Testis (tissue), 3 donors: ENCODE measurements around the gene MYL7. TPM values are rescaled to one million over a fixed set of nuclear protein-coding genes. Genes with fewer than 3 reads are reported as not detected.

Source experiments
- DNase-seq: peaks from one replicate; pipeline ENCODE4 v3.0.0-alpha.2; 2019
- H3K27ac ChIP-seq, 2 donors: fragments of 200-600 bp; sonication (generic); one replicate each; pipeline ENCODE4 v1.5.1; 2019
- H3K27me3 ChIP-seq: fragments of 200-600 bp; sonication (generic); one replicate; pipeline ENCODE4 v1.5.1; 2019
- H3K36me3 ChIP-seq: fragments of 200-600 bp; sonication (generic); one replicate; pipeline ENCODE4 v1.5.1; 2017; ENCODE audit warnings: low read depth; ENCODE audit errors: missing control alignments
- H3K4me1 ChIP-seq: fragments of 200-600 bp; sonication (generic); one replicate; pipeline ENCODE4 v1.5.1; 2019
- H3K4me3 ChIP-seq, 2 donors: fragments of 200-600 bp; sonication (generic); one replicate each; pipeline ENCODE4 v1.5.1; 2017 to 2019
- H3K9me3 ChIP-seq: fragments of 200-600 bp; sonication (generic); one replicate; pipeline ENCODE4 v1.5.1; 2017
- CTCF ChIP-seq, 3 experiments: fragments of 450-650 bp in 2 of 3; fragments of 200-600 bp in 1 of 3; sonication (generic) in 1 of 3; IDR thresholded peaks; one replicate each; pipeline ENCODE4 v1.5.1; 2016 to 2019; ENCODE audit warnings: antibody characterized with exemption in 3 of 3, mild to moderate bottlenecking in 2 of 3, moderate library complexity in 1 of 3
- POLR2A ChIP-seq: fragments of 450-650 bp; IDR thresholded peaks from one replicate; pipeline ENCODE4 v1.6.1; 2017; ENCODE audit warnings: antibody characterized with exemption, mild to moderate bottlenecking, moderate library complexity
- WGBS, 2 donors: methylation state at CpG; one replicate each; pipeline ENCODE4 v1.1.5; 2018; 5-methylcytosine and 5-hydroxymethylcytosine counted together
- intact Hi-C: fragments of 100-400 bp; cut with DNase I; formaldehyde crosslinking; loops from one replicate; pipeline ENCODE4 v1.15.1; 2023; ENCODE audit warnings: low total_unique reads
- polyA plus RNA-seq: library from polyadenylated mRNA; stranded (reverse); fragments of 350-450 nt; fragmentation: Illumina TruSeq; extraction: RNeasy Lipid Tissue Mini Kit (QIAGEN cat#74804); gene quantifications from one replicate; pipeline ENCODE4 v1.2.3, GENCODE V29; 2014; ENCODE audit warnings: low read depth, low replicate concordance; ENCODE audit not compliant: insufficient read depth
- total RNA-seq, 2 donors: library from RNA; depleted of rRNA; stranded (reverse); fragments of >200 nt; gene quantifications; one replicate each; pipeline ENCODE4 v1.2.3, GENCODE V29; 2016

MYL7 gene
- total and polyA plus RNA-seq, 3 donors from 2014 or later, result 1.5 to 1.7 TPM; not detected in 1

GRCh38 chr7:44187636-44188416 lies 46.7 kb upstream of the MYL7 start:
- intact Hi-C loops, result no loop called here
- no peaks in the 10 kb centered on the region for H3K4me1 ChIP-seq
- H3K27ac ChIP-seq, result no peak overlapping the region
- H3K4me3 ChIP-seq, result no peak overlapping the region
- DNase-seq, result peak; percentile 11
- no peaks in the 10 kb centered on the region for H3K27me3 ChIP-seq
- WGBS, 2 donors, result 50 to 58% methylated on average over 6 to 9 of the region's 9 CpGs
- TF ChIP-seq CTCF (IDR thresholded peaks at IDR 0.05) (no peak), POLR2A (no peak)
- no peaks in the 10 kb centered on the region for H3K36me3 ChIP-seq
- no peaks in the 10 kb centered on the region for H3K9me3 ChIP-seq

GRCh38 chr7:44186736-44187135 lies 45.6 kb upstream of the MYL7 start:
- H3K36me3 ChIP-seq, result no peaks in the 10 kb centered on the region
- no peak overlapping the region for H3K27ac ChIP-seq
- H3K4me1 ChIP-seq, result no peaks in the 10 kb centered on the region
- no peaks in the 10 kb centered on the region for H3K27me3 ChIP-seq
- H3K4me3 ChIP-seq, result no peak overlapping the region
- H3K9me3 ChIP-seq, result no peaks in the 10 kb centered on the region
- DNase-seq, result peak; percentile 1
- TF ChIP-seq CTCF (IDR thresholded peaks at IDR 0.05) (no peak), POLR2A (no peak)
- 82 to 88% methylated on average over 5 of the region's 5 CpGs for WGBS, 2 donors
- intact Hi-C loops, result no loop called here

GRCh38 chr7:44185729-44186128 lies 44.6 kb upstream of the MYL7 start:
- 82% methylated on average over 5 of the region's 5 CpGs; no CpG with 5 or more reads in 1 of the 2 donors for WGBS, 2 donors
- Histone ChIP-seq H3K27ac (no peak overlapping the region), H3K4me1 (no peaks in the 10 kb centered on the region), H3K36me3 (no peaks in the 10 kb centered on the region), H3K9me3 (no peaks in the 10 kb centered on the region), H3K27me3 (no peaks in the 10 kb centered on the region), H3K4me3 (no peak overlapping the region)
- no peak for DNase-seq
- TF ChIP-seq POLR2A (no peak), CTCF (IDR thresholded peaks at IDR 0.05) (no peak)
- intact Hi-C loops, result no loop called here

- DNase-seq, result no peak
- H3K36me3 ChIP-seq, result no peaks in the 10 kb centered on the region
- H3K4me1 ChIP-seq, result no peaks in the 10 kb centered on the region
- no peaks in the 10 kb centered on the region for H3K9me3 ChIP-seq
- intact Hi-C loops, result no loop called here
- TF ChIP-seq CTCF (IDR thresholded peaks at IDR 0.05), result no peak
- TF ChIP-seq POLR2A, result no peak
- no peak overlapping the region for H3K4me3 ChIP-seq
- H3K27ac ChIP-seq, result no peak overlapping the region
- 79 to 87% methylated on average over 2 of the region's 2 CpGs for WGBS, 2 donors
- H3K27me3 ChIP-seq, result no peaks in the 10 kb centered on the region
Observed at GRCh38 chr7:44184873-44185446, 43.8 kb upstream of the MYL7 start.
